Breast epithelium (tissue), 4 donors: Measurements from ENCODE around the gene GNL3. TPM values are rescaled to one million over a fixed set of nuclear protein-coding genes. Genes with fewer than 3 reads are reported as not detected.
"Not testable (repeated sequence)": the region's sequence is repeated elsewhere in the genome, so short reads cannot be mapped to it uniquely, and the experiment has no call there.

Experiments used
- DNase-seq, 2 donors: peaks; one replicate each; pipeline ENCODE4 v3.0.0-alpha.2; 2019; ENCODE audit warnings: low spot score in 2 of 2
- H3K27ac ChIP-seq, 2 donors: fragments of 200-600 bp; sonication (generic) in 1 of 2; one replicate each; pipeline ENCODE4 v1.5.1; 2016 to 2019; ENCODE audit warnings: mild to moderate bottlenecking in 1 of 2
- H3K27me3 ChIP-seq, 2 donors: fragments of 200-600 bp; sonication (generic) in 1 of 2; one replicate each; pipeline versions ENCODE4 v1.5.1 to v1.6.0; 2017 to 2019; ENCODE audit warnings: control low read depth in 1 of 2, mild to moderate bottlenecking in 1 of 2
- H3K36me3 ChIP-seq: fragments of 200-600 bp; one replicate; pipeline ENCODE4 v1.5.1; 2019
- H3K4me1 ChIP-seq, 2 donors: fragments of 200-600 bp; sonication (generic); one replicate each; pipeline ENCODE4 v1.5.1; 2016 to 2019; ENCODE audit warnings: control low read depth in 1 of 2
- H3K4me3 ChIP-seq, 3 donors: fragments of 200-600 bp; sonication (generic); 1 replicate in 2 of 3; 2 replicates in 1 of 3; pipeline ENCODE4 v1.5.1; 2016 to 2019; ENCODE audit warnings: mild to moderate bottlenecking in 3 of 3, moderate library complexity in 2 of 3
- H3K9me3 ChIP-seq, 2 donors: fragments of 200-600 bp; sonication (generic) in 1 of 2; one replicate each; pipeline ENCODE4 v1.5.1; 2016 to 2019; ENCODE audit warnings: control low read depth in 1 of 2
- POLR2A ChIP-seq: fragments of 450-650 bp; IDR thresholded peaks from one replicate; pipeline ENCODE4 v1.6.1; 2016; ENCODE audit warnings: antibody characterized with exemption, mild to moderate bottlenecking, moderate library complexity
- POLR2AphosphoS5 ChIP-seq, 3 donors: sonication (generic); formaldehyde crosslinking; IDR thresholded peaks; one replicate each; pipeline ENCODE4 v1.6.1; 2017; ENCODE audit warnings: antibody characterized with exemption in 3 of 3
- intact Hi-C: fragments of 100-400 bp; cut with DNase I; formaldehyde crosslinking; loops from one replicate; pipeline ENCODE4 v1.15.1; 2023; ENCODE audit warnings: low total_unique reads
- total RNA-seq, 3 donors: library from RNA; depleted of rRNA; stranded (reverse); fragments of >200 nt; gene quantifications; one replicate each; pipeline ENCODE4 v1.1.0, GENCODE V29; 2016
- TF ChIP-seq, protein P1 (sequence below), 3 donors: fragments of 450-650 bp; IDR thresholded peaks; one replicate each; pipeline ENCODE4 v1.5.1; 2016 to 2017; ENCODE audit warnings: antibody characterized with exemption in 3 of 3, mild to moderate bottlenecking in 3 of 3, moderate library complexity in 3 of 3

GNL3 gene
- total RNA-seq, 3 donors from 2014 or later, result 57.3 to 137 (median 126) TPM

DNA sequence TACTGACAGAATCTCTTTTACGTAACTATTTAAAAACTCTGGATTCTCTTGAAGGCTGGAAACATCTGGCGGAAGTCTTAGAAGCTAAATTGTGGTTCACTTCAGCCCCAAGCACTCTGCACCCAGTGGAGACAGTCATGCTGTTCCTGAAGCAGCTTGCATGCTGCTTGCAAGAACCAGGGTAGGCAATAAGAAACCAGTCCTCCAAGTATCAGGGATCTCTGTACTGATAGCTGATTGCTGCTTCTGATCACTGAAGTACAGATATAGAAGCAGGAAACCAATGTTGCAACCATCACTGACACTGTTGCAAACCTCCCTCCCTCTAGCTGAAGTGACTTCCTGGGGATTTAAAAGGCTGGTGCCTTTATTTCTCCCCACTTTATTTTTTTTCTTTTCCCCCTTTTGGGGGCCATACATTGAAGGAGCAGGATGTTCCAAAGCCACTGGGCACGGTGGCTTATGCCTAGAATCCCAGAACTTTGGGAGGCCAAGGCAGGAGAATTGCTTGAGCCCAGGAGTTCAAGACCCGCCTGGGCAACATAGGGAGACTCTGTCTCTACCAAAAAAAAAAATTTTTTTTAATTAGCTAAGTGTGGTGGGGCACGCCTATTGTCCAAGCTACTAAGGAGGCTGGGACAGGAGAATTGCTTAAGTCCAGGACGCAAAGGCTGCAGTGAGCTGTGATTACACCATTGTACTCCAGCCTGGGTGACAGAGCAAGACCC, 35.3 kb downstream of the GNL3 start:
- Histone ChIP-seq H3K27ac (no peak overlapping the region), H3K4me3 (no peak overlapping the region), H3K27me3 (no peaks in the 10 kb centered on the region), H3K36me3 (no peaks in the 10 kb centered on the region), H3K4me1 (no peaks in the 10 kb centered on the region), H3K9me3 (peaks cover 0 to 4% of the 10 kb centered on the region in 2 donors)
- TF ChIP-seq, protein P1, sequence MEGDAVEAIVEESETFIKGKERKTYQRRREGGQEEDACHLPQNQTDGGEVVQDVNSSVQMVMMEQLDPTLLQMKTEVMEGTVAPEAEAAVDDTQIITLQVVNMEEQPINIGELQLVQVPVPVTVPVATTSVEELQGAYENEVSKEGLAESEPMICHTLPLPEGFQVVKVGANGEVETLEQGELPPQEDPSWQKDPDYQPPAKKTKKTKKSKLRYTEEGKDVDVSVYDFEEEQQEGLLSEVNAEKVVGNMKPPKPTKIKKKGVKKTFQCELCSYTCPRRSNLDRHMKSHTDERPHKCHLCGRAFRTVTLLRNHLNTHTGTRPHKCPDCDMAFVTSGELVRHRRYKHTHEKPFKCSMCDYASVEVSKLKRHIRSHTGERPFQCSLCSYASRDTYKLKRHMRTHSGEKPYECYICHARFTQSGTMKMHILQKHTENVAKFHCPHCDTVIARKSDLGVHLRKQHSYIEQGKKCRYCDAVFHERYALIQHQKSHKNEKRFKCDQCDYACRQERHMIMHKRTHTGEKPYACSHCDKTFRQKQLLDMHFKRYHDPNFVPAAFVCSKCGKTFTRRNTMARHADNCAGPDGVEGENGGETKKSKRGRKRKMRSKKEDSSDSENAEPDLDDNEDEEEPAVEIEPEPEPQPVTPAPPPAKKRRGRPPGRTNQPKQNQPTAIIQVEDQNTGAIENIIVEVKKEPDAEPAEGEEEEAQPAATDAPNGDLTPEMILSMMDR (IDR thresholded peaks at IDR 0.05), result no peak
- no peak for TF ChIP-seq POLR2AphosphoS5 (IDR thresholded peaks at IDR 0.05)
- DNase-seq, result no peak
- intact Hi-C loops, result no loop called here

DNA sequence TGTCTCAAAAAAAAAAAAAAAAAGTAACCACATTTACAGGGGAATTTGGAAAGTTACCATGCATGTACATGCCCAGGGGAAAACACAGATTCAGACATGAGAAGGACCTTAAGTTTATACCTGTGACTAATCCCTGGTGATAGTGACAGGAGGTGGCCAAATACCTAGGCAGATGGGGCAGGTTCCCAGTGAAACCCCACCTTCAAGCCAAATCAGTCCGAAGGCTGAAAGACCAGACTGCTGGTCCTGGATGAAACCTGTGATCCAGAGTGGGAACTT, 35.8 kb downstream of the GNL3 start:
- H3K4me1 ChIP-seq, result no peaks in the 10 kb centered on the region
- H3K36me3 ChIP-seq, result no peaks in the 10 kb centered on the region
- no peak overlapping the region for H3K27ac ChIP-seq
- no peaks in the 10 kb centered on the region for H3K27me3 ChIP-seq
- TF ChIP-seq, protein P1 (IDR thresholded peaks at IDR 0.05), result no peak
- no peak for TF ChIP-seq POLR2AphosphoS5 (IDR thresholded peaks at IDR 0.05)
- no peak for TF ChIP-seq POLR2A
- intact Hi-C loops, result no loop called here
- no peak overlapping the region for H3K4me3 ChIP-seq
- DNase-seq, result no peak
- peaks cover 0 to 4% of the 10 kb centered on the region in 2 donors for H3K9me3 ChIP-seq

GRCh38 chr3:52722491-52722890, 36.7 kb downstream of the GNL3 start:
- H3K36me3 ChIP-seq, result no peaks in the 10 kb centered on the region
- no peaks in the 10 kb centered on the region for H3K27me3 ChIP-seq
- no peak for DNase-seq
- TF ChIP-seq, protein P1 (IDR thresholded peaks at IDR 0.05), result no peak
- TF ChIP-seq POLR2AphosphoS5 (IDR thresholded peaks at IDR 0.05) (no peak), POLR2A (no peak)
- H3K9me3 ChIP-seq, result peaks cover 0 to 4% of the 10 kb centered on the region in 2 donors
- H3K27ac ChIP-seq, result no peak overlapping the region
- no peaks in the 10 kb centered on the region for H3K4me1 ChIP-seq
- intact Hi-C loops, result no loop called here
- no peak overlapping the region for H3K4me3 ChIP-seq

GRCh38 chr3:52723935-52724334, 38.1 kb downstream of the GNL3 start:
- Histone ChIP-seq H3K27ac (no peak overlapping the region), H3K4me3 (no peak overlapping the region), H3K27me3 (no peaks in the 10 kb centered on the region), H3K36me3 (no peaks in the 10 kb centered on the region), H3K9me3 (peaks cover 0 to 4% of the 10 kb centered on the region in 2 donors), H3K4me1 (no peaks in the 10 kb centered on the region)
- DNase-seq, result no peak
- TF ChIP-seq POLR2A (no peak), POLR2AphosphoS5 (IDR thresholded peaks at IDR 0.05) (no peak)
- TF ChIP-seq, protein P1 (IDR thresholded peaks at IDR 0.05), result no peak
- intact Hi-C loops, result no loop called here

GRCh38 chr3:52724511-52724910, 38.7 kb downstream of the GNL3 start:
- TF ChIP-seq POLR2A (no peak), POLR2AphosphoS5 (IDR thresholded peaks at IDR 0.05) (no peak)
- intact Hi-C loops, result no loop called here
- no peaks in the 10 kb centered on the region for H3K36me3 ChIP-seq
- no peaks in the 10 kb centered on the region for H3K27me3 ChIP-seq
- no peak overlapping the region for H3K27ac ChIP-seq
- no peaks in the 10 kb centered on the region for H3K4me1 ChIP-seq
- no peak overlapping the region for H3K4me3 ChIP-seq
- peaks cover 0 to 4% of the 10 kb centered on the region in 2 donors for H3K9me3 ChIP-seq
- DNase-seq, result no peak

- H3K36me3 ChIP-seq, H3K4me1 ChIP-seq, intact Hi-C loops, H3K27me3 ChIP-seq, DNase-seq, H3K4me3 ChIP-seq, H3K9me3 ChIP-seq, H3K27ac ChIP-seq: not testable (repeated sequence)
Measured at GRCh38 chr3:52728753-52729152, 42.9 kb downstream of the GNL3 start.
